HG02981 (cell line): ENCODE data around the gene YPEL2.
"Not testable (repeated sequence)": the region's sequence is repeated elsewhere in the genome, so short reads cannot be mapped to it uniquely, and the experiment has no call there.

Experiments
- ATAC-seq: cut with Tn5 transposase; IDR thresholded peaks from one replicate; pipeline ENCODE4 v1.9.1; 2021; ENCODE audit warnings: mild to moderate bottlenecking, moderate library complexity; ENCODE audit not compliant: unreplicated experiment

Gene YPEL2

DNA sequence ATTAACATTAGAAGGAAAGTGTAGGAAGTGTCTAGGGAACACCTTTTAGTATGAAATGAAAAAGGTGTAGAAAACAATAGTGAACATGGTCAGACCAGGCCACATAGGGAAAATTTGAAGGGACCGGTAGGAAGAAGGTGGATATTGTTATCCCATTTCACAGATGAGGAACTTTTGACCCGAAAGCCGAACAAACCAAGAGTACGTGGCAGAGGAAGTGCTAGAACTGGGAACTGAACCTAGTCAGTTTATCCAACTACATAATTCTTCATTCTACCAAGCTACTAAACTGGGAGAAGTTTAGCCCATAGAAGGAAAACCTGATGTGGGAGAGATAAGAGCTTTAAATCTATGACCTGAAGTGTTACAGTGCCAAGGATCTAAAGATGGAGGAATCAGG lies 43.2 kb downstream of the YPEL2 start:
- no peak for ATAC-seq

GRCh38 chr17:59375857-59376256 lies 44.4 kb downstream of the YPEL2 start:
- ATAC-seq: no peak

- ATAC-seq: no peak
Observed at GRCh38 chr17:59376506-59376905, 45.1 kb downstream of the YPEL2 start.

GRCh38 chr17:59377410-59377809 lies 46.0 kb downstream of the YPEL2 start:
- no peak for ATAC-seq

GRCh38 chr17:59378675-59379074 lies 47.2 kb downstream of the YPEL2 start:
- no peak for ATAC-seq

DNA sequence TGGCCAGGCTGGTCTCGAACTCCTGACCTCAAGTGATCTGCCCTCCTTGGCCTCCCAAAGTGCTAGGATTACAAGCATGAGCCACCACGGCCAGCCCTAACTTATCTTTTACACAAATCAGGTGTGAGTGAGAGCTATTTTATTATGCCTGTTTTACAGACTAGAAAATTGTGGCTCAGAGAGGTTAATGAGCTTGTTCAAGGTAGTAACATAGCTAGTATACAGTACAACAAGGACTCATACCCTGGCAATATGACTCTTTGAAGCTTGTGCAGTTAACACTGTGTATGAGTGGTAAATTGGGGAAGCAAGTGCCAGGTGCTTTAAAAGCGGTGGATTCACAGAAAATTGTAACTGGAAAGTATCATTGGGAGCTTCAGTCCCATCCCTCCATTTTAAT lies 49.0 kb downstream of the YPEL2 start:
- no peak for ATAC-seq

GRCh38 chr17:59381716-59382570 lies 50.5 kb downstream of the YPEL2 start:
- no peak for ATAC-seq

DNA sequence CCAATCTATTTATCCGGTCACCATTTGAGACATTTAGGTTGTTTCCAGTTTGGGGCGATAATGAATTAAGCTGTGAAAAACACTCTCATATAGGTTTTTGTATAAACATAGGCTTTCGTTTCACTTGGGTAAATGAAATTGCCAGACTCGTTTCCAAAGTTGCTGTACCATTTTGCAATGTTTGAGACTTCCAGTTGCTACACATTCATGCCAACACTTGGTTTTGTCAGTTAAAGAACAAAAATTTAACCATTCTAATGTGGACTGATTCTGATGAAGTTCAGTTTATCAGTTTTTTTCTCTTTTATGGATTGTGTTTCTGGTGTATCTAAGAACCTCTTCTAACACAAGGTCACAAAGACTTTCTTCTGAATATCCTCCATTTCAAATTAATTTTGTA lies 52.4 kb downstream of the YPEL2 start:
- ATAC-seq: no peak

- ATAC-seq: no peak
Observed at GRCh38 chr17:59387351-59388068, 56.1 kb downstream of the YPEL2 start.

GRCh38 chr17:59388069-59388556 lies 56.7 kb downstream of the YPEL2 start:
- no peak for ATAC-seq

- no peak for ATAC-seq
Observed at GRCh38 chr17:59389066-59389465, 57.6 kb downstream of the YPEL2 start.

DNA sequence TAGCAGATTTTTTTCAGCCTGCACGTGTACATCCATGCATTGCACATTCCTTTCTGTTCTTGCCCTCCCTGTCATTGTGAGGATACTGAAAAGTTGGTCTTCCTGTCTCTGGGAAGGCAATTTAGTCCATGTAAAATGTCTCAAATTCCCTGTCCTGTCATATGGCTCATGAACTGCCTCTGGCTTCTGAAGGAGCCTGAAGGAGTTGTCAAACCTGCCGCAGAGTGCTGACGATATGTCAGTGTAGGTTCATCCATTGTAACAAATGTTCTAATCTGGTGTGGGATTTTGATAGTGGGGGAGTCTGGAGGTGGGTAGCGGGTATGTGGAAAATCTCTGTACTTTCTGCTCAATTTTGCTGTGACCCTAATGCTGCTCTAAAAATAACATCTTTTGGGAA lies 59.6 kb downstream of the YPEL2 start:
- ATAC-seq: no peak

DNA sequence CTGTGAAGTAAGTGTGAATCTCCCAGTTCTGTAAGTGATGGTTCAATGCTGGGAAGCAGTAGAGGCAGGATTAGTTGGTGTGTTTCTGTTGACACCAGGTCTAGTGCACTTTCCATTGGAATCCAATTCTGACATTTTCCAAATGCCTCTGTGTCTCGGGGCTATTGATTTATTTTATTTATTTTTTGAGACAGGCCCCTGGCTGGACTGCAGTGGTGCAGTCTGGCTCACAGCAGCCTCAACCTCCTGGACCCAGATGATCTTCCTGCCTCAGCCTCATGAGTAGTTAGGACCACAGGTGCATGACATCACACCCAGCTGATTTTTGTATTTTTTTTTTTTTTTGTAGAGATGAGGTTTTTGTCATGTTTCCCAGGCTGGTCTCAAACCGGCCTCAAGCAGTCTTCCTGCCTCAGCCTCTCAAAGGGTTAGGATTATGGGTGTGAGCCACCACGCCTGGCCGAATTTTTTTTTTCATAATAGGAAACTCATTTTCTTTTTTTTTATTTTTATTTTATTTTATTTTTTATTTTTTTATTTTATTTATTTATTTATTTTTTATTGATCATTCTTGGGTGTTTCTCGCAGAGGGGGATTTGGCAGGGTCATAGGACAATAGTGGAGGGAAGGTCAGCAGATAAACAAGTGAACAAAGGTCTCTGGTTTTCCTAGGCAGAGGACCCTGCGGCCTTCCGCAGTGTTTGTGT lies 61.7 kb downstream of the YPEL2 start:
- ATAC-seq: no peak

- not testable (repeated sequence) for ATAC-seq
Observed at GRCh38 chr17:59393742-59394410, 62.4 kb downstream of the YPEL2 start.

GRCh38 chr17:59396134-59396826 lies 64.8 kb downstream of the YPEL2 start:
- ATAC-seq: no peak

GRCh38 chr17:59397316-59398073 lies 66.0 kb downstream of the YPEL2 start:
- ATAC-seq: no peak

DNA sequence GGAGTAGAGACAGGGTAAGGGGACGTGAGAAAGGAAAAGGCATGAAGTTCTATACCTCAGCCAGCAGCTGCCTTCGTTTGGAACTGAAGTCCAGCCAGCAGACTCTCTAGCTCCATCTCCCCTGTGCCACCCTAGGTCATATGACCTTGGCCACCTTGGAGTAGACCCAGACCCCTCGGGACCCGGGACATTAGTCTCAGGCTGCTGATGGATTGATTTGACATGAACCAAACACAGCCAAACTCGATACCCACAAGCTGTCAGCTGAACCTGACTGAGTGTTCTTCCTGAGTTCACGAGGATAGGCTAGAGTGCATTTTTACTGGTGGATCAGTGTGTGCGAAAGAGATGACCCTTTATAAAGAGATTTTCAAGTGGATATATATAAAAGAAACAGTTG lies 68.5 kb downstream of the YPEL2 start:
- ATAC-seq: no peak

GRCh38 chr17:59400858-59401257 lies 69.4 kb downstream of the YPEL2 start:
- no peak for ATAC-seq

GRCh38 chr17:59401274-59401673 lies 69.8 kb downstream of the YPEL2 start:
- no peak for ATAC-seq

- no peak for ATAC-seq
Observed at GRCh38 chr17:59401725-59402124, 70.3 kb downstream of the YPEL2 start.
